NCI-H2107 treated with DMSO at 0.1 percent for 48 hours (cell line): Measurements from ENCODE around the gene ALKBH8.
"Not testable (repeated sequence)": the region's sequence is repeated elsewhere in the genome, so short reads cannot be mapped to it uniquely, and the experiment has no call there.

Source experiments
- DNase-seq: peaks from one replicate; lab custom pipeline; 2025; ENCODE audit not compliant: unreplicated experiment; lab: John Stamatoyannopoulos, UW

ALKBH8 gene

GRCh38 chr11:107577346-107577711, 11.8 kb upstream of the ALKBH8 start:
- DNase-seq: no peak

GRCh38 chr11:107576497-107577345, 11.2 kb upstream of the ALKBH8 start:
- DNase-seq: not testable (repeated sequence)

GRCh38 chr11:107573438-107573837, 7.9 kb upstream of the ALKBH8 start:
- DNase-seq: no peak

DNA sequence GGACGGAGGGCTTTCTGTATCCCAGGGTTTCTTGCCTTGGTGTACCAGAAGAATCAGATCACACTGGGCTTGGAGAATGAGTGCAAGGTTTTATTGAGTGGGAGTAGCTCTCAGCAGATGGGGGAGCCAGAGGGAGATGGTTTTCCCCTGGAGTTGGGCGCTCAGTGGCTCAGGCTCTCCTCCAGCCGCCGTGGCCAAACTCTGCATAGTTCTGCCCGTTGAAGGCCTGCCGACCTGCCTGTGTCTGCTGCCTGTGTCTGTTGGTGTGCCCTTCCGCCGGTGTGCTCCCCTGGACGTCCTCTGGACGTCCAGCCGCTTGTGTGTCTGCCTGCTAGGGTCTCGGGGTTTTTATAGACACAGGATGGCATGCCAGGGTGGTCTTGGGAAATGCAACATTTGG, 4.5 kb upstream of the ALKBH8 start:
- DNase-seq: no peak

- DNase-seq: no peak
These were observed 2.3 kb upstream of the ALKBH8 start for GRCh38 chr11:107567739-107568335.

DNA sequence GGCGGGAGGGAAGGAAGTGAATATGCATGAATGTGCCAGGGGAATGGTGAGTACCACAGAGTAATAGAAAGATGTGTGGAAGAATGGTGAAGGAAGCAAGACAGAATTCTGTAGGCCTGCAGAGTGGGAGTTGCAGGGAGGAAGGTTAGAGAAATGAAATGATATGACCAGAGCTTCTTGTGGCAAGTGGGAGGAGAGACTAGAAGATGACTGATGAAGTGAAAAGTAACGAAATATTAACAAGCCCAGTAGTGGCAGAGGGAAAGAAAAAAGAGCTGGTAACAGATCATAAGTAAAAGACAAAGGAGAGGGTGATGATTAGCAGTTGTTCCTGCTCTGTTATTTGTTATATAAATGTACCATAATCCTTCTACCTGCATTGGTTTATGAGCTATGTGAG, 1.0 kb upstream of the ALKBH8 start:
- DNase-seq: no peak

DNA sequence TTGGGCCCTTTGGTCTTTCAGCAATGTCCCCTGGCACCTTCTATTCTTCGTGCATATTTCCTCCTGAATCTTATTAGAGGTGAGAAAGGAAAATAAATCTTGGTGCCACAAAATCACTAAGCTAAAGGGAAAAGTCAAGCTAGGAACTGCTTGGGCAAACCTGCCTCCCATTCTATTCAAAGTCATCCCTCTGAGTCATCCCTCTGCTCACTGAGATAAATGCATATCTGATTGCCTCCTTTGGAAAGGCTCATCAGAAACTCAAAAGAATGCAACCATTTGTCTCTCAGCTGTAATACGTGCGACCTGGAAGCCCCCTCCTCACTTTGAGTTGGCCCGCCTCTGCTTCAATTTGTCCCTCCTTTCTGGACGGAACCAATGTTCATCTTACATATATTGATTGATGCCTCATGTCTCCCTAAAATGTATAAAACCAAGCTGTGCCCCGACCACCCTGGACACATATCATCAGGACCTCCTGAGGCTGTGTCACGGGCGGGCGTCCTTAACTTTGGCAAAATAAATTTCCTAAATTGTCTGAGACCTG, 493 bp upstream of the ALKBH8 start:
- not testable (repeated sequence) for DNase-seq

- no peak for DNase-seq
These were observed 687 bp downstream of the ALKBH8 start for GRCh38 chr11:107564877-107565218.

- peak; percentile 38 for DNase-seq
These were observed 1.8 kb downstream of the ALKBH8 start for GRCh38 chr11:107563702-107564101.

DNA sequence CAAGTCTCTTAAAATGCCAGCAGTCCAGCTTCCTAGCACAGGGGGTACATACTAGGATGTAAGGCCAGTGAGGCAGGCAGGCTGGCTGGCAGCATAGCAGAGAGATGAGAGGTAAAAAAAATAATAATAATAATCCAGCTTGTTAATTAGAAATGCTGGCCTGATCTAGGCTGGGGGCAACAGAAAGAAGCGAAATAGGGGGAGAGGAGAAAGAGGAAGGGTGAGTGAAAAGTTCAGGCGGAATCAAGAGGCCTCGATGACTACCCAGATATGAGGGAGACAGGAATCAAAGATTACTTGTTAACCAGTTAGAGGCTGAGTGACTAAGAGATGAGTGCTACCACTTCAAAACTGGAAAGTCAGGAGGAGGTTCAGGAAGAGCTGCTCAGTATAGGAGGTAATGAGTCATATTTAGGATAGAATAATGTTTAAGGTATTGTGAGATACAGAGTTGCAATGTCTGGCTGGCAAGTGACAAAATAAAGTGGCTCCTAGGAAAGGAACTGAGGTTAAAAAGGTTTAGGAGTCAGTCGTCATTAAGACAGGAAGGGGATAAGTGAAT, 2.8 kb downstream of the ALKBH8 start:
- no peak for DNase-seq

GRCh38 chr11:107561688-107562087, 3.8 kb downstream of the ALKBH8 start:
- DNase-seq: no peak

DNA sequence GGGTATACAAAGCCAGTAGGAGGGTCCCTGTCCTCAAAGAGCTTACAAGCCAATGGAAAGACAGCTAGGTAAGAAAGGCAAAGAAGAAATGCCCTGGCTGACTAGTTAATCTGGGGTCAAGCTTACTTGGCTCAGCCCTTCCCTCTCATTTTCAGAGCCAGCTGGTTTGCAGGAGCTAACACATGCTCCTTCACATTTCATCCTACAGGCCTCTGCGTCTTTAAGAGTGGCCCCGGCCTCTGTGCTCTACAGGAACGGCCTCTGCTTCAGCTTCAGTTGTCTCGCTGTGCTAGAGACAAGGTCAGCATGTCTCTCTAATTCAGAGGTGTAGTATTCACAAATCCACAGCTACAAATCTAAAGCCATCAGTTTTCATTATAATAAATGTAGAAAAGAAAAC, 15.2 kb downstream of the ALKBH8 start:
- DNase-seq: no peak

GRCh38 chr11:107549954-107550285, 15.6 kb downstream of the ALKBH8 start:
- no peak for DNase-seq

- peak; percentile 6 for DNase-seq
These were observed 16.1 kb downstream of the ALKBH8 start for GRCh38 chr11:107549253-107549953.

GRCh38 chr11:107547961-107548360, 17.6 kb downstream of the ALKBH8 start:
- DNase-seq: no peak

DNA sequence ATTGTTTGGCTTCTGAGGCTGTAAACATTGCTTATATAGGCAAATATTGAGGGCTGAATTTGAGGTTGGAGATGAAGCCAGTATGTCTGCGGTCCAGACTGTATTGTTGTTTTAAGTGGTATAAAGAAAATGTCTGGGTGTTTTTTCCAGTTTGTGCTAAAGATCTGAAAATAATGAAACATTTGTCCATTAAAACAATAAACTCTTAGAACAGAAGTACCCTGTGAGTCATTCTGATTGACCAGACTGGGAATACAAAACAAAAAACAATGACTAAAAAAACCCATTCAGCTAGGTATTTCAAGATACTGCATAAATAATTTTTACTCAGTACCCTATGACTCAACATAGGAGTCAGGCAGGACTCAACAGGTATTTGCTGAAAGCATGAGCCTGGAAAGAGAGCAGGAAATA, 20.4 kb downstream of the ALKBH8 start:
- no peak for DNase-seq

DNA sequence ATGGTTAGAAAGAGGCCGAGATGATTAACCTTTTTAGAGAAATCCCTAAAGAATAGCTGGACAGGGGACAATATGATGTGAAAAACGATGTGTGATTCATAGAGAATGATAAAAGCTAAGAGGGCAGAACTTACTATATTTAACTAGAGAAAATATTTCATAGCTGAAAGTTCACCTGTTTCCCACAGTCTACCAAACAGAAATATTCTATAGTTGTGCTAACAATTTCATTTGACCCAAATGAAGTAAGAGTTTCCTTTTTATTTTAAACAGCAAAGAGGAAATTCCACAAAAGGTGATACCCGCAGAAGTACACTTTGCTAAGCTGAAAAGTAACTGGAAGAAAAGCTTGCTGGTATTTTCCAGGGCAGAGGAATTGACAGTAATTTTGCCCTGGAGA, 26.7 kb downstream of the ALKBH8 start:
- no peak for DNase-seq

- DNase-seq: no peak
These were observed 27.3 kb downstream of the ALKBH8 start for GRCh38 chr11:107538239-107538638.

GRCh38 chr11:107537155-107537554, 28.4 kb downstream of the ALKBH8 start:
- not testable (repeated sequence) for DNase-seq

GRCh38 chr11:107526197-107526596, 39.3 kb downstream of the ALKBH8 start:
- DNase-seq: no peak

- no peak for DNase-seq
These were observed 56.7 kb downstream of the ALKBH8 start for GRCh38 chr11:107508858-107509244.
